SH-SY5Y (cell line): Measurements from ENCODE around the gene ITPK1.

Experiments
- GATA2 ChIP-seq: IDR thresholded peaks from 2 replicates; pipeline ENCODE4 v1.6.1; 2011; ENCODE audit warnings: mild to moderate bottlenecking, low read depth, low read length
- GATA3 ChIP-seq: IDR thresholded peaks from 2 replicates; pipeline ENCODE4 v1.6.1; 2011; ENCODE audit warnings: low read depth, mild to moderate bottlenecking, low read length, moderate library complexity

The ITPK1 gene

GRCh38 chr14:93081876-93082570 lies 33.7 kb downstream of the ITPK1 start:
- TF ChIP-seq GATA3 (no peak), GATA2 (no peak)

DNA sequence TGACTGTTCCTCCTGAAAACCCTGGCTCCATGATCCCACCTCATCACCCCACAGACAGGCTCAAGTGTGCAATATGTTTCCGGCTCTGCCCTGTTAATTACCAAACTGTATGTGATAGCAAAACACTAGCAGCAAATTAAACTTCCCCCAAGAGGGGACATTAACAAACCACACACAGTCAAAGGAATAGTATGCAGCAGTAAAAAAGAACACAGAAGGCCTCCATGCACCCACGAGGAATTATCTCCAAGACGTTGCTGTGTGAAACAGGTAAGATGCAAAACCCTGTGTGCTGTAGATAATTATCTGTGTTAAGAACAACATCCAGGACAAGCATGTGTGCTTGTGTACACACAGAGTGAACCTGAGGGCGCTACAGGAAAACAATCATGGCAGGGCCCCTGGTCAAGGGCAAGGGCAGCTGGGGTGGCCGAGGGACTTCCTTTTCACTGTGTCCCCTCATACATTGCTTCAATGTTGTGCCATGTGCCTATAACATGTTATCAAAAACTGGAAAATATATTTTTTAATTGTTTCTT lies 35.8 kb downstream of the ITPK1 start:
- no peak for TF ChIP-seq GATA2
- no peak for TF ChIP-seq GATA3

- TF ChIP-seq GATA3 (no peak), GATA2 (no peak)
Measured at GRCh38 chr14:93079321-93079720, 36.4 kb downstream of the ITPK1 start.

DNA sequence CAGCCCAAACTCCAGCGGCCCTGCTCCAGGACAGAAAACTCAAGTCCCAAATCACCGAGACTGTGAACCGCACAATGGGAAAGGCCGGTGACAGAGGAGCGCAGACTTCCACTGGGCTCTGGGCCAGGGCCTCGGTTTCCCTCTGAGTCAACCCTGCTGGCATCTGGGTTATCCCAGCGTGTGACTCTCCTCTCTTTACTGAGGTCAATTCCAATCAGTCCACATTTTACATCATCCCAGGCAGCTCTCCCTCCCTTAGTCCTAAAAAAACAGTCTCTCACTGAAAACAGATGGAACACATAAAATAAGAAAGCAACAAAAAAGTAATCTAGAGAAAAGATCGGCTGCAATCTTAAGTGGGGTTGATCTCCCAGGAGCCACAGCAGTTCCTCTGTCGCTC lies 36.9 kb downstream of the ITPK1 start:
- no peak for TF ChIP-seq GATA2
- no peak for TF ChIP-seq GATA3

GRCh38 chr14:93076755-93077154 lies 39.0 kb downstream of the ITPK1 start:
- TF ChIP-seq GATA3 (no peak), GATA2 (no peak)

GRCh38 chr14:93075891-93076290 lies 39.8 kb downstream of the ITPK1 start:
- no peak for TF ChIP-seq GATA2
- TF ChIP-seq GATA3, result no peak

- TF ChIP-seq GATA2 (no peak), GATA3 (no peak)
Measured at GRCh38 chr14:93073910-93074769, 41.6 kb downstream of the ITPK1 start.

- no peak for TF ChIP-seq GATA3
- no peak for TF ChIP-seq GATA2
Measured at GRCh38 chr14:93073358-93073707, 42.4 kb downstream of the ITPK1 start.

DNA sequence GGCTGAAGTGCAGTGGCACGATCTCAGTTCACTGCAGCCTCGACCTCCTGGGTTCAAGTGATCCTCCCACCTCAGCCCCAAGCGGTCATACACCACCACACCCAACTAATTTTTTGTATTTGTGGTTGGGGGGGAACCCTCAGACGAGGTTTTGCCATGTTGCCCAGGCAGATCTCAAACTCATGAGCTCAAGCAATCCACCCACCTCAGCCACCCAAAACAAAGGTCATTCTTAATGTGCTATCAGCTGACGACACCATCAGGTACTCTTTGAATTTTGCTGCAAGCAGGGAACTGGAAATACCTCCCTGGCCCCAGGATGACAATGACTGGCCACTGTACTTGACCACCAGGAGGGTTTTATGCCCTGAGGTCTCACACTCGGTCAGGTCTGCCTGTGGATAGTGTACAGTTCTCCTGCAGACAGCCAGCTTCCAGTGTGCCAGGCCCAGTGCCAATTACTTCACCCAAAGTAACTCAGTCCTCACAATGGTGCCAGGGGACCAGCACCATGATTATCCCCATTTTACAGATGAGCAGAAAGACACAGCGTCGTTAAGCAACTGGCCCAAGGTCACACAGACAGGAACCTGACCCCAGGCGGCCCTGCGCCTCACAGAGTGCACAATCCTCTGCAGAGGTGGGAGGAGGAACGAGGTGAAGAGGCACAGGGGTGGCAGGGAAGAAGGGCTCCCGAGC lies 42.9 kb downstream of the ITPK1 start:
- TF ChIP-seq GATA2 (no peak), GATA3 (no peak)

DNA sequence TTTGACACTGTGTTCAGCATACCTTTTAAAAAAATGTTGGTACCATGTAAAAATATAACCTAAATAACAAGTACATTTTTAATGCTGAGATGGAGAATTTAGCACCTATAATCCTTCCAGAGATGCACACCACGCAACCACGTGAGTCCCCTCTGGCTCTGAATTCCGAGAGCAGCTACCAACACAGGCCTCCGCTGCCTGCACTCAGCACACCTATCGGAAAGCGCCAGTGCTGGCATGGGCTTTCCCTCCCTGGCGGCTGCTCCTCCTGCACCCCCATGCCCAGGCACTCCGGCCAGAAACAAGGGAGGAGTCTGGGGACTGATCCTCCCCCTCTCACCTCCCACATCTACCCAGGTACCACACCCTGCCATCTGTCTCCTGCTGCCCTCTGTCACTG lies 47.0 kb downstream of the ITPK1 start:
- TF ChIP-seq GATA3, result no peak
- TF ChIP-seq GATA2, result no peak

DNA sequence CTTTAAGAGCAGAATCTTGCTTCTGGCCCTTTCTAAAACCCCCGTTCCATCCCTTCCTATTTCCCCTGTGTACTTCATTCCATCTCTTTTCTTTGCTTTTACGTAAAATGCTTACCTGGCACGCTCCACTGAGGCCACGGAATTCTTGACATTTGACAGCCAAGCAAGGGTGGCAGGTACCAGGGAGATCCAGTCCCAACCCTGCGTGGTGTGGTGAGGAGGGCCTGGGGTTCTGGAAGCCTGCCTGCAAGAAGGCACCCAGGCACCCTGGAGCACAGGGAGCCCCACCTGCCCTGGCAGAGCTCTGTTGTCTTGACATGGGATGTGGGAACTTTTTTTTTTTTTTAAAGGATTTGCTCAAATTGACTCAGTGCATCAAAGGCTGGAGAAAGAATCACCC lies 48.6 kb downstream of the ITPK1 start:
- TF ChIP-seq GATA2, result no peak
- TF ChIP-seq GATA3, result no peak

GRCh38 chr14:93065272-93065730 lies 50.4 kb downstream of the ITPK1 start:
- TF ChIP-seq GATA3 (no peak), GATA2 (no peak)

DNA sequence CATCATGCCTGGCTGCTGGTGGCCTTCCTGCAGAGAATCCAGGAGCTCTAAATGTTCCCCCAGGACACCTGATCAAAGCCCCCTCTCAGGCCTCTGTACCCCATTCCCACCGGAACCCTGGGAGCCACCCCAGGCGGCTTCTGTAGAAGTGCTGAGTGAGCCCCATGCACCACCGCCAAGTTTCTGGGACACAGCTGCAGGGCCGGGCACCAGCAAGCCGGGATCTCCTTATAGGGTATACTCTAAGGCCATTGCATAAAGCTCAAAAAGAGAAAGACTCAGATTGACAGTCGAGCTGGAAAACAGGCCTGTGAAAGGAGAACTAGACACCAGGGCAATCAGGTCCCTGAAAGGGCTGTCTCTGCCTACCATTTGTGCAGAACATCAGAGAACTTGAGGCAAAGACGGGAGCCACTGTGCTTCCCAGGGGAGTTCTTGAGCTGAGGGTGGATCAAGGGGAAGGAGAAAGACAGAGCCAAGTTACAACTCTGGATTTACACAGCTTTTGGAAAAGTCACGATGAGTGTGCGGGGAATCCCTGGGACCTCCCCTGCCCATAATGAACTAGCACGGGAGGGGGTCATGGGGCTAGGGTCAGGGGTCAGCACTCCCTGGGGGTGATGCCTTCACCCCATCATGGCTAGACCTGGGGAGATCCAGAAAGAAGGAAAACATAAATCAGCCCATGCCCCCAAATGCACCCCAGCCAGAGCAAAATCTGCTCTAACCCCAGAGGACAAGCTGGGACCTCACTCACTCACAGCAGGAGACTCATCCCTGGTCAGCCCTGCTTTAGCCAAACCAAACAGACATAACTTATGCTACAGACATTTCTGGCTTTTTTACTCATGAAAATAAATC lies 51.1 kb downstream of the ITPK1 start:
- no peak for TF ChIP-seq GATA3
- TF ChIP-seq GATA2, result no peak
